HCT116 (cell line): ENCODE data around the gene CETP.

ENCODE experiments used
- CEBPB ChIP-seq: IDR thresholded peaks from 2 replicates; pipeline ENCODE4 v1.6.1; 2012; ENCODE audit warnings: low read depth
- ELF1 ChIP-seq: IDR thresholded peaks from 2 replicates; pipeline ENCODE4 v1.6.1; 2012; ENCODE audit warnings: low read depth, borderline replicate concordance
- EZH2phosphoT487 ChIP-seq: fragments of 200-600 bp; IDR thresholded peaks from 2 replicates; pipeline ENCODE4 v1.6.1; 2018; ENCODE audit warnings: antibody characterized with exemption, borderline replicate concordance
- JUND ChIP-seq: IDR thresholded peaks from 2 replicates; pipeline ENCODE4 v1.6.1; 2012
- POLR2A ChIP-seq: IDR thresholded peaks from 2 replicates; pipeline ENCODE4 v1.7.0; 2011; ENCODE audit warnings: borderline replicate concordance; ENCODE audit not compliant: insufficient read depth, insufficient read length; ENCODE audit errors: extremely low read depth
- POLR2AphosphoS5 ChIP-seq: IDR thresholded peaks from 2 replicates; pipeline ENCODE4 v1.6.1; 2011; ENCODE audit warnings: mild to moderate bottlenecking, low read depth, low read length, moderate library complexity
- RAD21 ChIP-seq: IDR thresholded peaks from 2 replicates; pipeline ENCODE4 v1.6.1; 2012; ENCODE audit warnings: low read depth, mild to moderate bottlenecking
- SIN3A ChIP-seq: IDR thresholded peaks from 2 replicates; pipeline ENCODE4 v1.6.1; 2012; ENCODE audit warnings: low read depth
- SP1 ChIP-seq: IDR thresholded peaks from 2 replicates; pipeline ENCODE4 v1.6.1; 2012; ENCODE audit warnings: low read depth
- TCF7L2 ChIP-seq: IDR thresholded peaks from 2 replicates; pipeline ENCODE4 v1.7.0; 2011; ENCODE audit warnings: borderline replicate concordance, inconsistent platforms; ENCODE audit not compliant: insufficient read depth, insufficient read length; ENCODE audit errors: extremely low read depth
- YY1 ChIP-seq: IDR thresholded peaks from 2 replicates; pipeline ENCODE4 v1.6.1; 2011; ENCODE audit warnings: low read length, low read depth, moderate library complexity, mild to moderate bottlenecking; ENCODE audit not compliant: insufficient replicate concordance; ENCODE audit errors: extremely low read depth
- ZNF274 ChIP-seq: fragments of 200-500 bp; sonication (Bioruptor generic); IDR thresholded peaks from 2 replicates; pipeline ENCODE4 v1.6.1; 2014; ENCODE audit warnings: mild to moderate bottlenecking, low read depth, low read length, inconsistent platforms
- TF ChIP-seq, protein P1 (sequence below), 3 experiments: fragments of 200-600 bp in 1 of 3; sonication (generic) in 1 of 3; IDR thresholded peaks in 2 of 3; conservative IDR thresholded peaks in 1 of 3; 2 replicates each; pipeline ENCODE4 v1.5.1; 2012 to 2017; ENCODE audit warnings: low read depth in 2 of 3, low read length in 2 of 3, antibody characterized with exemption in 1 of 3, borderline replicate concordance in 1 of 3, control low read depth in 1 of 3, mild to moderate bottlenecking in 1 of 3, mixed read lengths in 1 of 3, mixed run types in 1 of 3, moderate library complexity in 1 of 3; ENCODE audit not compliant: insufficient read depth in 1 of 3

DNA sequence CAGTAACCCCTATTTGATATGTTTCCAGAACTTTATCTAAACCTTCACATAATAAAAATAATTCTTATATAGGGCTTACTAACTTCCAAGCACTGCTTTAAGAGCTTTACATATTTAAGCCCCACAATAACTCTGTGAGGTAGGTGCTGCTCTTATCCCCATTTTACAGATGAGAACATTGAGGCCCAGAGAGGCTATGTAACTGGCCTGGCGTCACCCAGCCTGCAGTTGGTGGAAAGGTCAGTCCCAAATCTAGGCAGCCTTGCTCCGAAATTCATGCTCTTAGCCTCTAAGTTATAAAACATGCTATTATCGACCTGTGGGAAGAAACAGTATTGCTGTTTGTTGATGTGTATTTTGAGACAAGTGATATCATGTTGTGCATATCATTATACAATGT, 36.6 kb downstream of the CETP start:
- TF ChIP-seq, protein P1, sequence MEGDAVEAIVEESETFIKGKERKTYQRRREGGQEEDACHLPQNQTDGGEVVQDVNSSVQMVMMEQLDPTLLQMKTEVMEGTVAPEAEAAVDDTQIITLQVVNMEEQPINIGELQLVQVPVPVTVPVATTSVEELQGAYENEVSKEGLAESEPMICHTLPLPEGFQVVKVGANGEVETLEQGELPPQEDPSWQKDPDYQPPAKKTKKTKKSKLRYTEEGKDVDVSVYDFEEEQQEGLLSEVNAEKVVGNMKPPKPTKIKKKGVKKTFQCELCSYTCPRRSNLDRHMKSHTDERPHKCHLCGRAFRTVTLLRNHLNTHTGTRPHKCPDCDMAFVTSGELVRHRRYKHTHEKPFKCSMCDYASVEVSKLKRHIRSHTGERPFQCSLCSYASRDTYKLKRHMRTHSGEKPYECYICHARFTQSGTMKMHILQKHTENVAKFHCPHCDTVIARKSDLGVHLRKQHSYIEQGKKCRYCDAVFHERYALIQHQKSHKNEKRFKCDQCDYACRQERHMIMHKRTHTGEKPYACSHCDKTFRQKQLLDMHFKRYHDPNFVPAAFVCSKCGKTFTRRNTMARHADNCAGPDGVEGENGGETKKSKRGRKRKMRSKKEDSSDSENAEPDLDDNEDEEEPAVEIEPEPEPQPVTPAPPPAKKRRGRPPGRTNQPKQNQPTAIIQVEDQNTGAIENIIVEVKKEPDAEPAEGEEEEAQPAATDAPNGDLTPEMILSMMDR (IDR thresholded peaks at IDR 0.05 in 2 of 3, conservative IDR thresholded peaks at IDR 0.05 in 1 of 3; ENCODE audit: borderline replicate concordance in 1 of 3, insufficient read depth in 1 of 3, low read depth in 2 of 3, low read length in 2 of 3), result no peak
- no peak for TF ChIP-seq CEBPB
- no peak for TF ChIP-seq EZH2phosphoT487
- TF ChIP-seq TCF7L2, result no peak
- no peak for TF ChIP-seq JUND
- no peak for TF ChIP-seq SP1
- TF ChIP-seq SIN3A, result no peak
- TF ChIP-seq POLR2A, result no peak
- no peak for TF ChIP-seq YY1
- TF ChIP-seq POLR2AphosphoS5, result no peak
- no peak for TF ChIP-seq ZNF274
- no peak for TF ChIP-seq RAD21
- no peak for TF ChIP-seq ELF1
